PC-9 (cell line): ENCODE results near the gene NEURL1B.

ENCODE experiments used
- EZH2 ChIP-seq: fragments of 200-600 bp; sonication (generic); IDR thresholded peaks from 2 replicates; pipeline ENCODE4 v1.8.0; 2017; ENCODE audit warnings: antibody characterized with exemption, low read depth
- TF ChIP-seq, protein P1 (sequence below): fragments of 200-600 bp; sonication (generic); conservative IDR thresholded peaks from 2 replicates; pipeline ENCODE4 v1.6.1; 2017; ENCODE audit warnings: mixed run types, antibody characterized with exemption, mild to moderate bottlenecking, moderate library complexity

DNA sequence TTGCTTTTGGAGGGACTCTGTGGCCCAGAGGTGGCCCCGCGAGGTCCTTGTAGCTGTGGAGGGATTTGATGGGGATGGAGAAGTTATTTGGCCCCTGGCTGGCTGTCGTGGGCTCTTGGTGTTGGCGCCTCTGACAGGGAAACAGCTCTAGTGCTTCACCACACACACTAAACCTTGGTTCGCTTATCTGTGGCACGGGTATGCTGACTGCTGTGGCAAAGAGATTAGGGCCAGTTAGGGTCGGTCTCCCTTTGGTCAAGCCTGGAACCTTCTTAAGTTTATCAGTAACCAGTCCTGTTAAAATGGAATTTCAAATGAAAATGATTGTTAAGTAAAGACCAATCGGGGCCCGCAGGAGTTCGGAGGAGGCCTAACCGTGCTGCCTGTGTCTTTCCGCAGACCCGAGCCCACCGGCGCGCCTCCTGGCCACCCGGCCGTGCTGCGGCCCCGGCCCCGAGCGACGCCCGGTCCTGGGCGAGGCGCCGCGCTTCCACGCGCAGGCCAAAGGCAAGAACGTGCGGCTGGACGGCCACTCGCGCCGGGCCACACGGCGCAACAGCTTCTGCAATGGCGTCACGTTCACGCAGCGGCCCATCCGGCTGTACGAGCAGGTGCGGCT, 28.4 kb downstream of the NEURL1B start:
- TF ChIP-seq, protein P1, sequence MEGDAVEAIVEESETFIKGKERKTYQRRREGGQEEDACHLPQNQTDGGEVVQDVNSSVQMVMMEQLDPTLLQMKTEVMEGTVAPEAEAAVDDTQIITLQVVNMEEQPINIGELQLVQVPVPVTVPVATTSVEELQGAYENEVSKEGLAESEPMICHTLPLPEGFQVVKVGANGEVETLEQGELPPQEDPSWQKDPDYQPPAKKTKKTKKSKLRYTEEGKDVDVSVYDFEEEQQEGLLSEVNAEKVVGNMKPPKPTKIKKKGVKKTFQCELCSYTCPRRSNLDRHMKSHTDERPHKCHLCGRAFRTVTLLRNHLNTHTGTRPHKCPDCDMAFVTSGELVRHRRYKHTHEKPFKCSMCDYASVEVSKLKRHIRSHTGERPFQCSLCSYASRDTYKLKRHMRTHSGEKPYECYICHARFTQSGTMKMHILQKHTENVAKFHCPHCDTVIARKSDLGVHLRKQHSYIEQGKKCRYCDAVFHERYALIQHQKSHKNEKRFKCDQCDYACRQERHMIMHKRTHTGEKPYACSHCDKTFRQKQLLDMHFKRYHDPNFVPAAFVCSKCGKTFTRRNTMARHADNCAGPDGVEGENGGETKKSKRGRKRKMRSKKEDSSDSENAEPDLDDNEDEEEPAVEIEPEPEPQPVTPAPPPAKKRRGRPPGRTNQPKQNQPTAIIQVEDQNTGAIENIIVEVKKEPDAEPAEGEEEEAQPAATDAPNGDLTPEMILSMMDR = no peak
- no peak for TF ChIP-seq EZH2
